ENCODE data around the gene AGBL1.

GRCh38 chr15:86754846-86755245 lies 675.2 kb downstream of the AGBL1 start:
- TF ChIP-seq CTCF (conservative IDR thresholded peaks at IDR 0.05) (no peak), EZH2 (IDR thresholded peaks at IDR 0.05; ENCODE audit: low read depth) (no peak)

Data from PC-9 (cell line).